LoVo (cell line): Measurements from ENCODE around the gene CD151.
A peak's percentile ranks its signal among the peaks of the same experiment; 100 is the strongest.

Experiments used
- DNase-seq: peaks from one replicate; pipeline ENCODE4 v3.0.0-alpha.2; 2016; ENCODE audit warnings: low spot score

The CD151 gene

DNA sequence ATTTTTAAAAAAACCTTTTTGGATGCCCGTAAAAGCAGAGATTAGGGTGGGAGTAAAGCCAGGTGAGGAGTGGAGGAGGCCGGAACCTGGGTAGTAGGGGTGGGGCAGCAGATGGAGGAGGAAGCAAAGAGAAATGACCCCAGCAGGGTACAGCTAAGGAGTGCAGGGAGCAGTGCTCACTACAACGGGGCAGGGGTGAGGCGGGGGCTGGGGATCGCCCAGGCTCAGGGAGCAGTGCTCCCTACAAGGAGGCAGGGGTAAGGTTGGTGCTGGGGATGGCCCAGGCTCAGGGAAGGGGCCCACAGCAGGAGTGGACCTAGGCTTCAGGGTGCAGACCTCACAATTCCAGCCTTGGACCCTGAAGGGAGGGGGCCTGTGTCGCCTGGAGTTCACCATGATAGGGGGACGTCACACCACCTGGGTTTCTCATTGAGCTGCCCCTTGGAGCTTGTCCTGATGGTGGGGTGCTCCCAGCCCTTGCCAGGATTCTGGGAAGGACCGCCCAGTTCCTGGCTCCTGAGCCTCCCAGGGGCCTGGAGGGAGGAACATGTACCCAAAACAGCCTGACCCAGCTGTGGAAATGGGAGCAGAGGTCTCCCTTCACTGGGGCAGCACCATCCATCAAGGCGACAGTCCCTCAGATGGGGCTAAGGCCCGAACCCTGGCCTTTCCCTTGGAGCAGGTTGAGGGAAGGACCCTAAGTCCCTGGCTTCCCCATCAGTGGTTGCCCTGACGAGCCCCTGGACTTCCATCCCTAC is 16.9 kb upstream of the CD151 start:
- no peak for DNase-seq

DNA sequence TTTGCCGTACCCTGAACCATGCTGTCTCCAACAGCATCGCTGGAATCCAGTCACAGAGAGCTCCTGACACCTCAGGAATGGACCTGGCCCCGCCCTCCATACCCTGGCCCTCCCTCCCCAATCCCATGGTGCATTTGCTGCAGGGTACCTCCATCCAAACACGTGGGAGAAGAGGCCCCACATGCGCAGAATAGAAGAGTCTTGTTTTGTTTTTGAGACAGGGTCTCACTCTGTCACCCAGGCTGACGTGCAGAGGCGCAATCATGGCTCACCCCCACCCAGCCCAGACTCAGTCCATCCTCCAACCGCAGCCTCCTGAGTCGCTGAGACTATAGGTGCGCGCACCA is 16.3 kb upstream of the CD151 start:
- DNase-seq, result no peak

DNA sequence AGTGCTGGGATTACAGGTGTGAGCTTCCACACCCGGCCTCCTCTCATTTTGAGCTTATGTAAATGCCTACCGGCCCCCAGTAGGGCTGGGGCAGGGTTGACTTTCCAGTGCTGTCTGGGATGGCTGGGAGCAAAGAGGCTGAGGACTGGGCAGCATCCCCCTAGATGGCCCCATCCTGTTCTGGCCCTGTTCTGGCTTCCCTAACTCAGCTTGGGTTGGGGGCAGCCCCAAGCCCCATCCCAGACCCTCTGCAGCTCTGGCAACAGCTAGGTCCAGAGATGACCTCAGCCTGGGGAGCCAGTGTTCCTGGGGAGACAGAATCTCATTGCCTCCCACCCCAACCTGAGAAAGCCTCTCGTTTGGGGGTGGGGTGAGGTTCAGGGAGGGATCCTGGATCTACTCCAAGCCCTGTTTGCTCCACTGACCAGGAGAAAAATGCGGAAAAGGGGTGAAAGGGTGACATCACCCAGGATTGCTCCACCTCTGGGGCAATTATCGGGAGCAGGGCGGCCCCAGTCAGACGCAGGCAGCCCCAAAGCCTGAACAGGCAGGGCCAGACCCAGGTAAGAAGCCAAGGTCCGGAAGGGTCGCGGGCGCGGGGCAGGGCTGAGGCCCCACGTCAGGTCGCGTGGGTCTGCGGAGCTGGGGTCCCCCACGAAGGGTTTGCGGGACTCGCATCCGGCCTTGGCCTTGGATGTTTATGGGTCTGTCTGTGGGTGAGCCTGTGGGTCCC is 14.2 kb upstream of the CD151 start, which contains the start of gene PNPLA2:
TSS of gene PNPLA2 (plus strand) at position 519 of the 733 bp plus-strand sequence. CDS start 805 bp downstream, outside the sequence.
- DNase-seq, result no peak

DNA sequence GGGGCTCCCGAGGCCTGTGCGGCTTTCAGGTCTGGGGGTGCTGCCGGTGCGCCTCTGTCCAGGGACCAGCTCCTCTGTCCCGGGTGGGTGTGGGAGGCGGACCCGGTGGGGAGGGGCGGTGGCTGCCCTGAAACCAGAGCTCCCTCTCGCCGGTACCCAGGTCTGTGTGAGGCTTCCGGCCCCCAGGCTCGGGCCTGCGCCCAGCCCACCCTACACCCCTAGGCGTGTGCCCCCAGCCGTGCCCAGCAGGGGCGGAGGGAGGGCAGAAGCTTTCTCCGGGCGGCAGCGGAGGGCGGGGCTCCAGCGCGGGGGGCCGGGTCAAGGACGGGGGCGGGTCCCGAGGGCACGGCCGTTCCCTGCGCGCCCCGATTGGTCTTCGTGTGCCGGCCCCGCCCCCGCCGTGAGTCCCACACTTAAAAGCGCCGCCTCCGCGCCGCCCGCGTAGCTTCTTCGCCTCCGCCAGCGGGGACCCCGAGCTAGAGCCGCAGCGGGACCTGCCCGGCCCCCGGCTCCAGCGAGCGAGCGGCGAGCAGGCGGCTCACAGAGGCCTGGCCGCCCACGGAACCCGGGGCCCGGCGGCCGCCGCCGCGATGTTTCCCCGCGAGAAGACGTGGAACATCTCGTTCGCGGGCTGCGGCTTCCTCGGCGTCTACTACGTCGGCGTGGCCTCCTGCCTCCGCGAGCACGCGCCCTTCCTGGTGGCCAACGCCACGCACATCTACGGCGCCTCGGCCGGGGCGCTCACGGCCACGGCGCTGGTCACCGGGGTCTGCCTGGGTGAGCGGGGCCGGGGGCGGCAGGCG is 13.4 kb upstream of the CD151 start:
- DNase-seq, result peak; percentile 95

DNA sequence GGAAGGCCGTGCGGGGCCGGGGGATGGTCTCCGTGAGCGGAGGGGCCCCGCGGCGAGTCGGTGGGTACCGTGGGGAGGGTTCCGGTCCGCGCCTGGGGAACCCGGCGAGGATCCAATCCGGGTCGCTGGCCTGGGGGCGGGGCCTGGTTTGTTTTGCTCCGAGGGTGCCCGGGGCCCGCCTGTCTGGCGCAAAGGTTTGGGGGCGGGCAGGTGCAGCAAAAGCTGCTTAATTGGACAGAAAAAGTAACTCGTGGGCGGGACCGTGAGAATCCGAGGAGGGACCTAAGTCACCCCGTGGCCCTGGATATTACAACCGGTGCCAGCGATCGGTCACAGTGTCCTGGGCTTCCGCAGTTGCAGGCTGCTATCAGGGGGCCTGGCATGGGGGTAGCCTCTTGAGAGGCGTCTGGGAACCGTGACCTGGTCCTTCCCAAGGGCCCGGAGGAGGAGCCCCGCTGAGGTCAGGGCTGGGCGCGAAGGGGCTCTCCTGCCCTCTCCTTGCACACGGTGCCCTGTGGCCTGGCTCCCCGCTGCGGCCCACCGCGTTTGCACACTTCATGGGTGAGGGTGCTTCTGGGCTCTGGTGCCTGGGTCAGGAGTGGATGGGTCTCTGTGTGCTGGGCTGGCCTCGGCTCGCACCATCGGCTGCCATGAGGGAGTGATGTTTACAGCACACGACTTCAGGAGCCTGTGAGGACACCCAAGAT is 12.7 kb upstream of the CD151 start:
- peak; percentile 87 for DNase-seq

DNA sequence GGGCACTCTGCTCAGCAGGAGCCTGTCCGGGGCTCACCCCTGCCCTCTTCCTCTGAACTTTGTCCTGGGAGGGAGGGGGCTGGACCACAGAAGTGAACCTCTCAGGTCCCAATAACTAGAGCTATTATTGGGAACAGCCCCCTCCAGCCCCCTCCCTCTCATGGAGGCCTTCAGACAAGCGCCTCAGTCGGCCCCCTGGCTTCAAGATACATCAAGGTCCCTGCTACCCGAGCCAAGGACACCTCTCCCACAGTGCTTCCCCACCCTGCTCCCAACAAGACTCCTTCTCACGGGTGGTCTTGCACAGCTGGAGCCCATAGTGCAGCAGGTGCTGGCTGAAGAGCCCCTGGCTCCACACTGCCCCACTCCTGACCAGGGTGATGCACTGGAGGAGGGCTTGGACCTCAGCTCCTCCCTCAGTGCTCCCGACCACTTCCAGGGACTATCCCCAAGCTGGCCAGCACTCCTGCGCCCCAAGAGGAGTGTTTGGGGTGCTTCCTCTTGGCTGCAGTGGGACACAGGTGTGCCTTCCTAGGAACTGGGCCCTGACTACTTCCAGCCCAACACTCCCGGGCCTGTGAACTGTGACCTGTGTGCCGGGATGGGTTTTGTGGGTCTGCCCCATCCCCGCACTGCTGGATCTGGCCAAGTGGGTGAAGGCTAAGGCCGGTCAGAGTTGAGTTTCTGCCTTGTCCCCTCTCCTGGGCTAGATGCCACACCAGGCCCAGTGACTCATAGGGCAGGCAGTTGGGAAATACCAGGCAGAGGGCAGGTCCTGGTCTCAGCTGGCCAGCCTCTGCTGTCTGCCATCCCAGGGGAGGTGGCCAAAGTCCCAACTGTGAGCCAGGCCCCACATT is 11.9 kb upstream of the CD151 start:
- DNase-seq, result peak; percentile 71

DNA sequence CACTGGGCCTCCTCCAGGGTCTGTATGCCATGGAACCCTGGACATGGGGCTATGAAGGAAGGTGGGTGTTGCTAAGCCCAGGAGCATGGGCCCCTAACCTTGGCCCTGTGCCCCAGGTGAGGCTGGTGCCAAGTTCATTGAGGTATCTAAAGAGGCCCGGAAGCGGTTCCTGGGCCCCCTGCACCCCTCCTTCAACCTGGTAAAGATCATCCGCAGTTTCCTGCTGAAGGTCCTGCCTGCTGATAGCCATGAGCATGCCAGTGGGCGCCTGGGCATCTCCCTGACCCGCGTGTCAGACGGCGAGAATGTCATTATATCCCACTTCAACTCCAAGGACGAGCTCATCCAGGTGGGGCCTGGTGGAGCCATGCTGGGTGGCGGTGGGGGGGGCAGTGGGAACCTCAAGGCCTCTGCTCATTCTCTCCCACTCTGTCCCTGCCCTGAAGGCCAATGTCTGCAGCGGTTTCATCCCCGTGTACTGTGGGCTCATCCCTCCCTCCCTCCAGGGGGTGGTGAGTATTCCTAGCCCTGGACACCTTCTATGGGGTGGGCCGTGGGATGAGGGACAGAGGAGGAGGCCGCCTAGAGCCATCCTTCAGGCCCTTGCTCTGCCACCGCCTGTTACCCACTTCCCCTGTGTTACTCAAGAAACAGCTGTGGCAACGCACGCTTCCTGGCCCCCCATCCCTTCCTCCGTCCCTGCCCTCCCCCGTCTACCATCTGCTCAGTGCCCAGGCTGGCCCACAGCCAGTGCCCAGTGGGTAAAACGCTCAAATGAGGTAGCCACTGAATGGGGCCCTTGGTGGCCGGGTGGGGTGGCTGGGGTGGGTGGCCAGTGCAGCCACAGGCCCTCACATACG is 11.0 kb upstream of the CD151 start:
- no peak for DNase-seq

DNA sequence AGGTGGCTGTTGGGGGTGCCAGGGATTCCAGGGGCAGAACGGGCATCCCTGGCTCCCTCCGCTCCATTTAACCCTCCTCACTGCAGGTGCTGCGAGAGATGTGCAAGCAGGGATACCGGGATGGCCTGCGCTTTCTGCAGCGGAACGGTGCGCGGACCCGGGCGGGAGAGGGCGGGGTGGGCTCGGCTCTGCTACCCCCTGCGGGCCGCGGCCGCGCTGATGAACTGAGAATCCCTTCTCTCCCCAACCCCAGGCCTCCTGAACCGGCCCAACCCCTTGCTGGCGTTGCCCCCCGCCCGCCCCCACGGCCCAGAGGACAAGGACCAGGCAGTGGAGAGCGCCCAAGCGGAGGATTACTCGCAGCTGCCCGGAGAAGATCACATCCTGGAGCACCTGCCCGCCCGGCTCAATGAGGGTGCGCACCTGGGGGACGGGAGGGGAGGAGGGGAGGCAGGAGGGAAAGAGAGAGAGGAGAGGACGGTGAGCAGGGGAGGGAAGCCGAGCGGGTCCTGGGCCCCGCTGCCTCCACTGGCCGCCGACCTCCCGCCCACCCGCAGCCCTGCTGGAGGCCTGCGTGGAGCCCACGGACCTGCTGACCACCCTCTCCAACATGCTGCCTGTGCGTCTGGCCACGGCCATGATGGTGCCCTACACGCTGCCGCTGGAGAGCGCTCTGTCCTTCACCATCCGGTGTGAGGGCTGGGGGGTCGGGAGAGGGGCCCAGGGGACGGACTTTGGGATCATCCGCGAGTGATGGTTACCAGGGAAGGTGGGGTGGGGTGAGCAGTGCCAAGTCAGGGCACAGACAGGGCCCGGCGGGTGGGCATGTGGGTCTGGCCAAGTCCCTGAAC is 9.1 kb upstream of the CD151 start:
- DNase-seq, result no peak

DNA sequence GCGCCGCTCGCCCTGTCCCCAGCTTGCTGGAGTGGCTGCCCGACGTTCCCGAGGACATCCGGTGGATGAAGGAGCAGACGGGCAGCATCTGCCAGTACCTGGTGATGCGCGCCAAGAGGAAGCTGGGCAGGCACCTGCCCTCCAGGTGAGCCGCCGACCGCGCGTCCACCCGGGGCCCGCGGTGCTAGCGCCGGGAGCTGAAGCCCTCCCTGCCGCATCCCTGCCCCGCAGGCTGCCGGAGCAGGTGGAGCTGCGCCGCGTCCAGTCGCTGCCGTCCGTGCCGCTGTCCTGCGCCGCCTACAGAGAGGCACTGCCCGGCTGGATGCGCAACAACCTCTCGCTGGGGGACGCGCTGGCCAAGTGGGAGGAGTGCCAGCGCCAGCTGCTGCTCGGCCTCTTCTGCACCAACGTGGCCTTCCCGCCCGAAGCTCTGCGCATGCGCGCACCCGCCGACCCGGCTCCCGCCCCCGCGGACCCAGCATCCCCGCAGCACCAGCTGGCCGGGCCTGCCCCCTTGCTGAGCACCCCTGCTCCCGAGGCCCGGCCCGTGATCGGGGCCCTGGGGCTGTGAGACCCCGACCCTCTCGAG is 8.4 kb upstream of the CD151 start:
- no peak for DNase-seq

DNA sequence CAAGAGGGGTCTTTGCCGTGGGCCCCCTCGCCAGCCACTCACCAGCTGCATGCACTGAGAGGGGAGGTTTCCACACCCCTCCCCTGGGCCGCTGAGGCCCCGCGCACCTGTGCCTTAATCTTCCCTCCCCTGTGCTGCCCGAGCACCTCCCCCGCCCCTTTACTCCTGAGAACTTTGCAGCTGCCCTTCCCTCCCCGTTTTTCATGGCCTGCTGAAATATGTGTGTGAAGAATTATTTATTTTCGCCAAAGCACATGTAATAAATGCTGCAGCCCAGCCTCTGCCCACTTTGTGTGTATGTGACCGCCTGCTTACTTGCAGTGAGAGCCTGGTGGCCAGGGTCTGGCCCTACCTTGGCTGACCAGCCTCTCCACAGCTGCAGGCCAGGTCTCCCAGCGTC is 7.8 kb upstream of the CD151 start:
- DNase-seq, result no peak

DNA sequence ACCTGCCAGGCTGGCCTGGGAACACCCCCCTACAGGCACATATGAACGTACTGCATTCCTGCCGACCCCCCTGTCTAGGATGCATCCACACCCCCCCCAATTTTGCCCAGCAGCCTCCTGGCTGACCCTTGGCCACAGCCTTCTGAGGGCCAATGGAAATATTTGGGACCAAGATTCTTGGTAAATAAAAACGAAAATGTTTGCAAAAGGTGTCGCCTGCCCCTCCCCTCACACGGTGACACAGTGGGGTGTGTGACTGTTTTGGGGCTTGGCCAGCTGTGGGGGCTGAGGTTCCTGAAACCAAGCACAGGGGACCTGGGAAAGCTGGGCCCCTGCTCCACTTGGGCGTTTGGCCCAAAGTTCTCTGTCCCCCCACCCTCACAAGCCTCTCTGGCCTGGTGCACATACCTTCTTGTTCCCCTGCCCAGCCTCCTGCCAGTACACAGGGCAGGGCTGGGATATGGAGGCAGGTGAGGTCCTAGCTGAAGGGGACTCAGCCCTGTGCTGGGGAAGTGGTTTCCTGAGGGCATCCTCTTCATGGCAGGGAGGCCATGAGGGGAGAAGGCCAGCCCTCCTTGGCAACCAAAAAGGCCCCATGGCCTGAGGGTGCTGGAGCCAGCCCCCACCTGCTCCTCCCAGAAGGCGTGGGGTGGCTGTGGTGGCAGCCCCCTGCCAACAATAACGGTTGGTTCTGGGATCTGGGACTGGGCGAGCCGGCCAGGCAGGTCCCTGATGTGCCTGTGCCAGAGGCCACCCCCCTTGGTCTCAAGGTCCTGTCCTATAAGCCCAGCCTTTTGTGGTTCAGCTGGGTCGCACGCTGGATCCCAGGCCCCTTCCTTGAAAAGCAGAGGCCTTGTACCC is 7.2 kb upstream of the CD151 start:
- DNase-seq, result peak; percentile 52

DNA sequence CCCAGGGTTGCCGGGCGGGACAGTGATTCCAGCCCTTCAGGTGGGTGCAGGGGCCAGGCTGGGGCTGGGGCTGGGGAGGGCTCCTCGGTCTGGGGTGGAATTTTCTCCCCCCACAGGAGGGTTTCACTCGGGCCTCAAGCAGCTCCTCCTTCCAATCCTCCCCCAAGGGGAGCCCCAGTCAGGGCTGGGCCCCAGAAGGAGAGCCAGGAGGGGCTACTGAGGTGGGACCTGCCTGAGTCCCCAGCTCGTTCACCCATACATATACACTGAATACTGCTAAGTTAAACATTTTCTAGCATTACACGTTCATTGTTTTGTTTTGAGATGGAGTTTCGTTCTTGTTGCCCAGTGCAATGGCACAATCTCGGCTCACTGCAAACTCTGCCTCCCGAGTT is 6.5 kb upstream of the CD151 start:
- DNase-seq, result no peak

DNA sequence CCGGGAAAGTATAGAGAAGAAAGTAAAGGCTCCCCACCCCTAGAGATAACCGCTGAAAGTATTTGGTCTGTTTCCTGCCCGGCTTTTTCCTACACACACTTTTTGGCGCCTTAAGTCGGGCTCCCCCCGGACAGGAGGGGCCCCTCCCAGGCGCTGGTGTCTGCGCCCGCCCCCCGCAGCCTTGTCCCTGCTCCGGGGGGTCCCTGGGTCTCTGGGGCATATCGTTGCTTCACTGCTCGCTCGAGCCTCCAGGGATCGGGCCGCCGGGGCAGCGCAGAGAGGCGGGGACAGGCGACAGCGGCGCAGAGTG is 6.0 kb upstream of the CD151 start:
- no peak for DNase-seq

DNA sequence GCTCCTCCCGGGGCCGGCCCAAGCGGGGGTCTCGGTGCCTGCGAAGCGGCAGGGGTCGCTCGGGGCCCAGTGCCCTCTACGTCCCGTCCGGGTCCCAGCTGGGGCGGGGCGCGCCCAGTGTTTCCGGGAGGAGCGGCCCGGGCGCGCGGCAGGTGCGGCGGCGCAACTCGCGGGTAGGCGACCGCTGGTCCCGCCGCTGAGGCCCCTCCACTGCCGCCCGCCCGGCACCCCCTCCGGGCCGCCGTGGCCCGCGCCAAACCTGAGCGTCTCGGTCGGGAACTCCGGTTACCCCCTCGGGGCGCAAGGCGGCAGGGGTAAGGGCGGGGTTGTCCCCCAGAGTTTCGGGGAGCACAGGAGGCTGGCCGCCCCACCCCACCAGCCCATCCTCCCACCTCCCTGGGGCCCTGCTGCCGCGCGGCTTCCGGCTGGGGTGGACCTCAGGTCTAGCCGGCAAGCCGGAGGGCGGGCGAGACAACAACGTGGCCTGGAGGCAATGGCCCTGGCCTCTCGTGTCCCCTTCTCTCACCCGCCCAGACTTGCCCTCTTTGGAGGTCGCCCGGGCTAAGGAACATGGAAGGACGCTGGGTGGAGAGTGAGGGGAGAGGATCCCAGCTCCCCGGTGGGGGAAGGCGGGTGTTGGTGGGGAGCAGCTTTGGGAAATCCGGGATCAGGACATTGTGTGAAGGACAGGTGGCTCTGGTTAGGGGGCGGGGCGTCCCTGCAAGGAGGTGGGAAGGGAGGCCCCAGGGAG is 5.4 kb upstream of the CD151 start:
- peak; percentile 63 for DNase-seq

DNA sequence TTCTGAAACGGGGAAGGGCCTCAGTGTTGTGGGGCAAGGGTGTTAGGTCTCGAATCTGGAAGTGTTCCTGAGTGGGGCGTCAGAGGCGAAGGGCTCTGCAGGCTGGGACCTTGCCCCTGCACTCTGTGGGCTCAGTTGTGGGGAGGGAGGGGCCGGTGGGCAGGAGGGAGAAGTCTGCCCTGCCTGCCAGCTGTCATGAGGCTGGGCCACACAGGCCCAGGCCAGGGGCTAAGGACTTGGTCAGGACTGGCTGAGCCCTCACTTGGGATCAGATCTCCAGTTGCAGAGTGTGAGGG is 4.9 kb upstream of the CD151 start, which contains the start of gene CRACR2B:
TSS of gene CRACR2B (plus strand) at position 23 of the 296 bp plus-strand sequence. CDS start 689 bp downstream, outside the sequence.
- no peak for DNase-seq

DNA sequence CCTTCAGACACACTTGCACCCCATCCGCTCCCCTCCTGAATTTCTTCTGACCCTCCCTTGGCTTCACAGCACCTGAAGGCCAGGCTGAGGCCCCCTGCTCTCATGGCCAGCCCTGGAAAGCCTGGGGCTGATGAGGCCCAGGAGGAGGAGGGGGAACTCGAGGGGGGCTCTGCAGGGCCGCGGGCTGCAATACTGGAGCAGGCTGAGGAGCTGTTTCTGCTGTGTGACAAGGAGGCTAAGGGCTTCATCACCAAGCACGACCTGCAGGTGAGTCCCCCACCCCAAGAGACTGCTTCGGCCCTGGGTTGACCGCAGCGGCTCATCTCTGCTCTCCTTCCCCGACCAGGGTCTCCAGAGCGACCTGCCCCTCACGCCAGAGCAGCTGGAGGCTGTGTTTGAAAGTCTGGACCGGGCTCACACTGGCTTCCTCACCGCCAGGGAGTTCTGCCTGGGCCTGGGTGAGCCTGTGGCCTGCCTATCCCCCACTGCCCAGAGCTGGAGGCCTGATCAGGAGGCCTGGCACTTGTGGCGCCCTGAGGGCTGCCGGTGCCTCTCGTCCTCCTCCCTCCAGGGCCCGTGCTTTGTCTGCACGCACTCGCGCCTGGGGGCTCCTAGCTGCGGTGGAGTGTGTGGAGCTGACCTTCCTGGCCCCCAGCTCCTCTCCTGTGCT is 4.1 kb upstream of the CD151 start:
- no peak for DNase-seq
